Fibroblast of pulmonary artery (primary cell): ENCODE results near the gene ETV1.

Source experiments
- DNase-seq: peaks from one replicate; pipeline ENCODE4 v3.0.0-alpha.2; 2010; ENCODE audit warnings: low read depth
- H3K4me3 ChIP-seq: replicated peaks from 2 replicates; pipeline ENCODE4 v1.5.1; 2011; ENCODE audit warnings: low read depth, mild to moderate bottlenecking, control low read depth, low read length, moderate library complexity
- CTCF ChIP-seq: IDR thresholded peaks from 2 replicates; pipeline ENCODE4 v1.5.1; 2011; ENCODE audit warnings: mild to moderate bottlenecking, control low read depth, low read length, inconsistent platforms; ENCODE audit errors: missing control alignments

ETV1 gene

GRCh38 chr7:13992596-13992964, 3.1 kb upstream of the ETV1 start:
- peak; percentile 28 for DNase-seq
- H3K4me3 ChIP-seq, result peak overlapping the region; percentile 88
- no peak for TF ChIP-seq CTCF

DNA sequence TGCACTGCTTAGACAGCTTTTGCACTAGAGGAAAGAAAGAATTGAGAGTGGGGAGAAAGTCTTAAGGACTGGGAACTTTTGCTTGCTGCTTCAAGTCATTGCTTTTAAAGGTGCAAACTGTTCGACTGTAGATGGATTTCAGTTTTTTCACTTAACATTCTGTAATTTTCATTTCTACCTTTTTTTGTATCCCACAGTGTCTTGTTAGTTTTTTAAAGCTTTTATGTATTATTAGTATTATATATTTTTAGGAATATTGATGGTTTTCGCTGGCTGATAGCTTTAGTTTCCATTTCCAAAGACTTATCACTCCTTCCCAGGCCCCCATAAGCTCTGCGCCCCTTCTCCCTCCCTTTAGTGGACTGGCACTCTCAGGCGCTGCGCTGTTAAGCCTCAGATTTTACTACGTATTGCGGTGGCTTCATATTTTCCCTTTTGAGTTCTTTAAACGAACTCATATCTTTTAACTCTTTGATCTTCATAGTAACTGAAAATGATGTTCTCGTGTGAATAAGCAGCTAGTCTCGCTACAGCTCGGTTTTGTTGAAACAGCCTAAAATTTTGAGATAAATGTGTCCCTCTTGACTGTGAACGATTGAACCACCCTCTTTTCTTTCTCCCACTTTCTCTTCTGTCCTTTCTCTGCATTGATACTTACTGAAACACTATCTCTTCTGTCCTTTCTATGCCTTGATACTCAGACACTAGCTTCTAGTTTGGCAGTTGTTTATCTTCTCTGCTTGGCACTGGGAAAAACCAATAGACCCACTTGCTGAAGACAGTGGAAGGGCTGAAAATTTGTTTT, 2.5 kb upstream of the ETV1 start:
- TF ChIP-seq CTCF, result no peak
- peak; percentile 21 for DNase-seq
- H3K4me3 ChIP-seq, result peak overlapping the region; percentile 88

DNA sequence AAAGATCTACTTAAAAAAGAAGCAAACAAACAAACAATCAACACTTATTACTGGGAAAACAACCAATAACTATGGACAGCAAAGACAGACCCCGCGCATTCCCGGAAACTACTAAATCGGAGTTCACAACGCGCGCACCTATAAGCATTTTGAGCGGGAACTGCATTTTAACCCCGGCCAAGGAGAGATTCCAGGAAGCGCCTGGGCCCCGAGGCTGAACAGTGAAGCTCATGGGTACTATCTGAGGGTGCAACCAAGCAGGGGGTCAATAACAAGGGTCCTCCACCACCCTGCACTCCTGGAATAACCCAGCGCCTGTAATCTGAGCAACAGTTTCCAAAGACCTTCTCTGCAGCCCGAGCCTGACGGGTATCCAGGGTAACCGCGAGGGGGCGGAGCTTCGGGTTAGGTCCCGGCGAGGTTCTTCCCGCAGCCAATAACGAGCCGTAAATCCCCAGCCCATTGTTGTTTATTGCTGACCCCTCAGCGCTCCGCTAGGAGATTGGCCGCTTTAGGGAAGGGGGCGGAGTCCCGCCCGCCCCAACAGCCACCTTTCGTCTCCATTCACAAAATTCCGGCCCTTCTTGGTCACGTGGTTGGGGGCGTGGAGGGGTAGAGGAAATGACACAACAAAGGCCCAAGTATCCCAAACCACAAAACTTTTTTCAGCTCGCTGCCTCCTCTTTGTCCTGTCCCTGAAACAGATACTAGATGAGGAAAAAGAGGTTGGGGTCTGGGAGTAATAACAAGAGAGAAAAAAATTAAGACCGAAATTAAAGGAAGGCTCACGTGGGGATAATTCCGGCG, 1.7 kb upstream of the ETV1 start:
- DNase-seq, result peak; percentile 99
- TF ChIP-seq CTCF, result no peak
- peak overlapping the region; percentile 88 for H3K4me3 ChIP-seq

- peak overlapping the region; percentile 88 for H3K4me3 ChIP-seq
- no peak for TF ChIP-seq CTCF
- peak; percentile 57 for DNase-seq
These were observed 985 bp upstream of the ETV1 start for GRCh38 chr7:13990319-13990983.

DNA sequence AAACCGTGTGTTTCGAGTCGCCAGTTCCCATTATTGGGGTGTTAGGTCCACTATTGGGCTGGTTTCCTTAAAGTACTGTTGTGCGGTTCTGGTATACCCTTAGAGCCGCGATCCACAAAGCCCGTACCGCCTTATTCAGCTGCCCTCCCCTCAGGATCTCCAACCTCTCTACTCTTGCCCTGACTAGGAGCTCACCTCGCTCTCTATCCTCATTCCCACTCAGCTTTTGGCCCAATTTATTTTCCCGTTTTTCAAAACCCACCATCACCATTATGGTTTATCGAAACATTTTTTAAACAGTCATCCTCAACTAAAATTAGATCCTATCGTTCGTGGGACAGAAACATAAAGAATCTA, 461 bp upstream of the ETV1 start:
- DNase-seq, result no peak
- H3K4me3 ChIP-seq, result peak overlapping the region; percentile 88
- TF ChIP-seq CTCF, result no peak

- TF ChIP-seq CTCF, result no peak
- peak; percentile 31 for DNase-seq
- peak overlapping the region; percentile 88 for H3K4me3 ChIP-seq
These were observed 738 bp downstream of the ETV1 start for GRCh38 chr7:13988731-13989125.
